ENCODE results near the gene TXNRD2.
"Not testable (repeated sequence)": the region's sequence is repeated elsewhere in the genome, so short reads cannot be mapped to it uniquely, and the experiment has no call there.

The TXNRD2 gene

DNA sequence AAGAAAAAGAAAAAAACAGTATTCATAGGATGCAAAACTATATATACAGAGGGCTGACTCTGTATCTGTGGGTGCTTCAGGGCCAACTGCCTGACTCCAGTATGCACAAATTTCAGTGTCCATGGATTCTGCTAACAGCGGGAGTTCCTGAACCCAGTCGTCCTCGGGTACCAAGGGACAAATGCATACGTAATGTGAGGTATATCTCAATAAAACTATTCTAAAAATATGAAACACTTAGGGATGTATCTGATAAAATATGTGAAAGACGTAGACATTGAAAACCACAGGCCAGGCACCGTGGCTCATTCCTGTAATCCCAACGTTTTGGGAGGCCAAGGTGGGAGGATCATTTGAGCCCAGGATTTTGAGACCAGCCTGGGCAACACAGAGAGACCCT lies 13.9 kb downstream of the TXNRD2 start:
- no peak for FAIRE-seq
- TF ChIP-seq PAX5 (IDR thresholded peaks at IDR 0.05; ENCODE audit: insufficient read depth, low read length, severe bottlenecking) (no peak), POLR2AphosphoS5 (IDR thresholded peaks at IDR 0.05; ENCODE audit: low read depth, low read length) (no peak), POLR2A (IDR thresholded peaks at IDR 0.05; ENCODE audit: low read depth, low read length) (no peak), POU2F2 (IDR thresholded peaks at IDR 0.05; ENCODE audit: low read depth, low read length) (no peak), SPI1 (IDR thresholded peaks at IDR 0.05; ENCODE audit: low read depth, low read length) (no peak), TAF1 (IDR thresholded peaks at IDR 0.05; ENCODE audit: low read depth, low read length) (no peak)

DNA sequence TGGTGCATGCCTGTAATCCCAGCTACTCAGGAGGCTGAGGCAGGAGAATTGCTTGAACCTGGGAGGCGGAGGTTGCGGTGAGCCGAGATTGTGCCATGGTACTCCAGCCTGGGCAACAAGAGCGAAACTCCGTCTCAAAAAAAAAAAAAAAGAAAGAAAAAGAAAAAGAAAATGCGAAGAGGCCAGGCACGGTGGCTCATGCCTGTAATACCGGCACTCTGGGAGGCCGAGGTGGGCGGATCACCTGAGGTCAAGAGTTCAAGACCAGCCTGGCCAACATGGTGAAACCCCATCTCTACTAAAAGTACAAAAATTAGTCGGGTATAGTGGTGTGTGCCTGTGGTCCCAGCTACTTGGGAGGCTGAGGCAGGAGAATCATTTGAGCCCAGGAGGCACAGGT lies 15.6 kb downstream of the TXNRD2 start:
- FAIRE-seq; DNase-seq (ENCODE audit: insufficient read length, low spot score): not testable (repeated sequence)

More for the DNA sequence above, 13.9 kb downstream of the TXNRD2 start:
- no peak for DNase-seq (ENCODE audit: insufficient read length, low spot score)

DNA sequence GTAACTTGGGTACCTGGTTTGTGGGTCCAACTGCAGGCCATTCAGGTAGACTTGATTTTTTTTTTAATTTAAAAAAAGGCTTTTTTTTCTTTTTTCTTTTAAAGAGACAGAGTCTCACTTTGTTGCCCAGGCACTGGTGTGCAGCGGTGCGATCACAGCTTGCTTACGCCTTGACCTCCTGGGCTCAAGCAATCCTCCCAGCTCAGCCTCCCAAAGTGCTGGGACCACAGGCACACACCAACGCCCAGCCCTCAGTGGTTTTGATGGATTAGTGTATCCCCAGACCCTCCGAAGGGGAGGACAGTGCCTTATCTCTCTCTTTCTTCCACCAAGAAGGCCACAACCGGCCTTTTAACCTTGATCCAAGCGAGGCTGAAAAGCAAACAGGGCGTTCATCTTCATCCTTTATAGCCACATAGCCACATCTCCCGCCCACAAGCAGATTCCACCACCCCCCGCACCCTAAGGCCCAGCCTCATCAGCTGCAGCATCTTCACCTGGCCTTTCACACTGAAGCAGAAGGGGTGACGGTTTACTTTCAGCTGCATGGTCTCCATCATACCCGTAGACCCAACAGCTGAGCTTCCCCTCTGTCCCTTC lies 17.6 kb downstream of the TXNRD2 start:
- TF ChIP-seq POLR2A (IDR thresholded peaks at IDR 0.05; ENCODE audit: low read depth, low read length) (no peak), POLR2AphosphoS5 (IDR thresholded peaks at IDR 0.05; ENCODE audit: low read depth, low read length) (no peak), SPI1 (IDR thresholded peaks at IDR 0.05; ENCODE audit: low read depth, low read length) (no peak), PAX5 (IDR thresholded peaks at IDR 0.05; ENCODE audit: insufficient read depth, low read length, severe bottlenecking) (no peak), POU2F2 (IDR thresholded peaks at IDR 0.05; ENCODE audit: low read depth, low read length) (no peak), TAF1 (IDR thresholded peaks at IDR 0.05; ENCODE audit: low read depth, low read length) (no peak)
- FAIRE-seq, result no peak
- no peak for DNase-seq (ENCODE audit: insufficient read length, low spot score)

DNA sequence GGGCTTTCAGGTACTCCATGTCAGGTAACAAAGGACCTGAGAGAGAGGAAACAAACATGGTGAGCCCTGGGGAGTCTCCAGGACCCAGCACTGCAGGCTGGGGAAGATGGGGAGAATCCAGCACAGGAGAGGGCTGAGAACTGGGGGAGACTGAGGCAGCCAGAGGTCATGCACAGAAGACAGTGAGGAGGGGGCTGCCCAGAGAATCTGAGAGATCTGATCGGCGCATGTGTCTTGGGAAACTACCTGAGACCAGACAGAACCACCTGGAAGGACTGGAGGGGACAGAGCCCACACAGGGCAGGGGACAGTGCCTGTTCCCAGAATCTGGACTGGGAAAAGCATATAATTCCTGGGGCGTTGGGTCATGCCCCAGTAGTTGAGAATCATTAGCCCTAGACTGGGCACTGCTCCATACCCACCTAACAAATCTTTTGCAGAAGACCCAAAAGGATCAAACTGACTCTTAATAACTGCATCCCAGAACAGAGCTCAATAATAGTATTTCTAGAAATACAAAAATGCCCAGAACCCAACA lies 20.0 kb downstream of the TXNRD2 start:
- TF ChIP-seq POU2F2 (IDR thresholded peaks at IDR 0.05; ENCODE audit: low read depth, low read length), result no peak
- TF ChIP-seq TAF1 (IDR thresholded peaks at IDR 0.05; ENCODE audit: low read depth, low read length), result no peak
- no peak for TF ChIP-seq SPI1 (IDR thresholded peaks at IDR 0.05; ENCODE audit: low read depth, low read length)
- no peak for TF ChIP-seq POLR2AphosphoS5 (IDR thresholded peaks at IDR 0.05; ENCODE audit: low read depth, low read length)
- no peak for TF ChIP-seq POLR2A (IDR thresholded peaks at IDR 0.05; ENCODE audit: low read depth, low read length)
- TF ChIP-seq PAX5 (IDR thresholded peaks at IDR 0.05; ENCODE audit: insufficient read depth, low read length, severe bottlenecking), result no peak
- FAIRE-seq (no peak), DNase-seq (ENCODE audit: insufficient read length, low spot score) (no peak)

DNA sequence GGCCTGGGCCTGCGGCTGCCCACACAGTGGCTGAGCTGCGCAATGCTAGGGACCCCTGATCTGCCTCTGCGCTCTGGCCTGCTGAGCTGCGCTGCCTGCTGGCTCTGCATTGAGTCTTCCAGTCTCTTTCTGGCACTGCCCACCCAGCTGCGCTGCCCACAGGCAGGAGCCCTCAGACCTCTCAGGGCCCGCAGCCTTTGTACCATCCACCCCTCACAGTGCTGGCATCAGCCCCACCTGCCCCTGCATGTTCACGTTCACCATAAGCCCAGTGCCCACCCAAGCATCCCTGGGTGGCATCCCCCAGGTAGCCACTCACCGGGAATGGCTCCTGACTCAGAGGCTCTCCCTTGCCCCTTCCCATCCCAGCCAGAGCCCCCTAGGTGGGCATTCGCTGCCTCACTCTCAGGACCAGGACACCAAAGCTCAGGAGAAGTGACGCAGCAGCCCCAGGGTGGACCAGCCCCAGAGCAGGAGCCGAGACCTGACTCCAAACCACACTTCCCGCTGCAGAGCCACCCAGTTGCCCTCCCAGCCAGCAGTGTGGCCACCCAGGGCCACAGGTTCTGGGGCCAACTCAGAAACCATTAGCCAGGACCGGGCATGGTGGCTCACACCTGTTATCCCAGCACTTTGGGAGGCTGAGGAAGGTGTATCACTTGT lies 21.8 kb downstream of the TXNRD2 start:
- DNase-seq (ENCODE audit: insufficient read length, low spot score), result no peak
- no peak for FAIRE-seq
- no peak for TF ChIP-seq TAF1 (IDR thresholded peaks at IDR 0.05; ENCODE audit: low read depth, low read length)
- no peak for TF ChIP-seq SPI1 (IDR thresholded peaks at IDR 0.05; ENCODE audit: low read depth, low read length)
- TF ChIP-seq POLR2A (IDR thresholded peaks at IDR 0.05; ENCODE audit: low read depth, low read length), result no peak
- TF ChIP-seq PAX5 (IDR thresholded peaks at IDR 0.05; ENCODE audit: insufficient read depth, low read length, severe bottlenecking), result no peak
- no peak for TF ChIP-seq POLR2AphosphoS5 (IDR thresholded peaks at IDR 0.05; ENCODE audit: low read depth, low read length)
- no peak for TF ChIP-seq POU2F2 (IDR thresholded peaks at IDR 0.05; ENCODE audit: low read depth, low read length)

DNA sequence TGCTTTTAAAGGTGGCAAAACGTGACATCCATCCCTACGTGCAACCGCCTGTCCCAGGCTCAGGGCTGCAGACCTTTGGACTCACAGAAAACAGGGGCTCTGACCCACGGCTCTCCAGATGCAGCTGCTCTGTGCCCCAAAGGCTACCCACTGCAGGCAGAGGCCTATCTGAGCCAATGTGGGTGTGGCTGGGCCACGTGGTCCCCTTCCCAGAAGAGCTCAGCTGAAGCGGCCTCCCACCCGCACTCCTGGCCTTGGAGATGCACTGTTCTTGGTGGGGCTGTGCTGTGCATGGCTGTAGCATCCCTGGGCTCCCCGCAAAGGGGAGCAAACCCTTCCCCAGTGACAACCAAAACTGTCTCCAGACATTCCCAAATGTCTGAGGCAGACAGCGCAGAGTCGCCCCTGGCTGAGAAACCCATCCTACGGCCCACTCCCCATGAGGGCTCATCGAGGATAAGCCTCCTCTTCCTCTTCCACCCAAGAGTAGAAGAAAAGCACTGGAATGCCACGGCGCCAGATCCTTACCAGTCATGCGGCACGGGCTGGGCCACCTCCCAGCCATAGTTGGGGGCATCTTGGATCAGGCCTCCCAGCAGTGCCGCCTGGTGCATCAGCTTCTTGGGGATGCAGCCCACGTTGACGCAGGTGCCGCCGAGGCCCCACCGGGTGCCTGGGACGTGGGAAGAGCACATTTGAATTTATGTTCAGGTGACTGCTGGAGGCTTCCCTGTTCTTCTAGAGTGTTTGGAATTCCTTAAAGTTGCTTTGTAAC lies 23.1 kb downstream of the TXNRD2 start:
- TF ChIP-seq POLR2AphosphoS5 (IDR thresholded peaks at IDR 0.05; ENCODE audit: low read depth, low read length), result no peak
- TF ChIP-seq PAX5 (IDR thresholded peaks at IDR 0.05; ENCODE audit: insufficient read depth, low read length, severe bottlenecking), result no peak
- TF ChIP-seq SPI1 (IDR thresholded peaks at IDR 0.05; ENCODE audit: low read depth, low read length), result no peak
- TF ChIP-seq POU2F2 (IDR thresholded peaks at IDR 0.05; ENCODE audit: low read depth, low read length), result no peak
- TF ChIP-seq TAF1 (IDR thresholded peaks at IDR 0.05; ENCODE audit: low read depth, low read length), result no peak
- no peak for TF ChIP-seq POLR2A (IDR thresholded peaks at IDR 0.05; ENCODE audit: low read depth, low read length)
- DNase-seq (ENCODE audit: insufficient read length, low spot score) (no peak), FAIRE-seq (no peak)

DNA sequence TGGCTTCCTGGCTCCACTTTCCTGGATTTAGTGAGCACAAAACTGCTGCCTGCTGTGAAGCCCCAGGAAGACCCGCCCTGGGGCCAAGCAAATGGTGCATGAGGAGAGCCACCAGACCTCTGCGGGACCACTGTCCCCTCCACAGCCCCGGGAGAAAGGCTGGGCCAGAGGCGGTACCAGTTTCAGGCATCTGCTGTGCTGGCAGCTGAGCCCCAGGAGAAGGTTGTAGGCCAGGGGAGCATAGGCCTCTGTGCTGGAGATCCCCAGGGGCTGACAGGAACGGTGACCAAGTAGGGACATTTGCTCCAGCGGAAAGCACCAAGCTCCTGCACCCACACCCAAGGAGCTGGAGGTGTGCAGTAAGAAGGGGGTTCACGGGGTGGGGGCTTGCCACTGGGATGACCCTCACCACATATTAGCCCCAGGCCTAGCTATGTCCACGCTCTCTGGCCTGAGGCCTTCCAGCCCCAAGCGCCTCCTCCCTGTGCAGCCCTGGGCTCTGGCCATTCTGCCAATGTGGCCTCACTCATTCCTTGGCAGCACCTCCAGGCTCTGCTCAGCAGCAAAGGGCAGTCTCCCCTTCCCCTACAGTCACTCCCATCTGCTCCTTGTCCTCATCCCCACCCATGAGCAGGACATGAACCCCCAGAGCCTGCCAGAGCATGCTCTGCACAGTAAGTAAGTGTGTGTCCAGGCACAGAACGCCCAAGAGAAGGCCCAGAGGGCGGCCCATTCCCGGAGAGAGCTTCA lies 24.1 kb downstream of the TXNRD2 start:
- FAIRE-seq (no peak), DNase-seq (ENCODE audit: insufficient read length, low spot score) (no peak)

DNA sequence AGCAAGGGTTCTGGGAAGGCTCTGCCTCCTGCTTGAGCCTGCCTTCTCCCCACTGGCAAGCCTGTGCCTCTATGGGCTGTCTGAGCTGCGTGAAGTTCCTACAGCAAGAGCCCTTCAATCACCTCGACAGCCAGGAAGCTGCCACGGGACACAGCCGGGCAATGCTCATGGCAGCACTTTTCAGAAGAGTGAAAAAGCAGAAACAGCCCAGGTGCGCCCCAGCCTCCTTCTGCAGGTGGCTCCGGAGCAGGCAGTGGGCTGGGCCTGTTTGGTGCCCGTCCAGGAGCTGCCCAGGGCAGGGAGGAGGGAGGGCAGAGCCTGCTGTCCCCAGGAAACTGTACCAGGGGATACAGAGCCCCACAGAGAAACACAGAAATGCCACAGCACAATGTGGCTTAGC lies 24.7 kb downstream of the TXNRD2 start:
- DNase-seq (ENCODE audit: insufficient read length, low spot score), result no peak
- FAIRE-seq, result no peak

More for the DNA sequence above, 24.1 kb downstream of the TXNRD2 start:
- TF ChIP-seq POLR2AphosphoS5 (IDR thresholded peaks at IDR 0.05; ENCODE audit: low read depth, low read length), result no peak
- TF ChIP-seq PAX5 (IDR thresholded peaks at IDR 0.05; ENCODE audit: insufficient read depth, low read length, severe bottlenecking), result no peak
- TF ChIP-seq TAF1 (IDR thresholded peaks at IDR 0.05; ENCODE audit: low read depth, low read length), result no peak
- no peak for TF ChIP-seq POU2F2 (IDR thresholded peaks at IDR 0.05; ENCODE audit: low read depth, low read length)
- TF ChIP-seq POLR2A (IDR thresholded peaks at IDR 0.05; ENCODE audit: low read depth, low read length), result no peak
- TF ChIP-seq SPI1 (IDR thresholded peaks at IDR 0.05; ENCODE audit: low read depth, low read length), result no peak

More for the DNA sequence above, 24.7 kb downstream of the TXNRD2 start:
- no peak for TF ChIP-seq POLR2AphosphoS5 (IDR thresholded peaks at IDR 0.05; ENCODE audit: low read depth, low read length)
- TF ChIP-seq PAX5 (IDR thresholded peaks at IDR 0.05; ENCODE audit: insufficient read depth, low read length, severe bottlenecking), result no peak
- no peak for TF ChIP-seq SPI1 (IDR thresholded peaks at IDR 0.05; ENCODE audit: low read depth, low read length)
- TF ChIP-seq TAF1 (IDR thresholded peaks at IDR 0.05; ENCODE audit: low read depth, low read length), result no peak
- TF ChIP-seq POU2F2 (IDR thresholded peaks at IDR 0.05; ENCODE audit: low read depth, low read length), result no peak
- TF ChIP-seq POLR2A (IDR thresholded peaks at IDR 0.05; ENCODE audit: low read depth, low read length), result no peak
